HTERT RPE-1 (cell line): ENCODE data around the gene KMT2B.
"Not testable (repeated sequence)": the region's sequence is repeated elsewhere in the genome, so short reads cannot be mapped to it uniquely, and the experiment has no call there.

Source experiments
- in situ Hi-C: fragments of 300-500 bp; cut with MboI; formaldehyde crosslinking; loops from 4 replicates; pipeline ENCODE4 v1.14.3; 2020; ENCODE audit warnings: low sequenced_read_pairs

Gene KMT2B, protein sequence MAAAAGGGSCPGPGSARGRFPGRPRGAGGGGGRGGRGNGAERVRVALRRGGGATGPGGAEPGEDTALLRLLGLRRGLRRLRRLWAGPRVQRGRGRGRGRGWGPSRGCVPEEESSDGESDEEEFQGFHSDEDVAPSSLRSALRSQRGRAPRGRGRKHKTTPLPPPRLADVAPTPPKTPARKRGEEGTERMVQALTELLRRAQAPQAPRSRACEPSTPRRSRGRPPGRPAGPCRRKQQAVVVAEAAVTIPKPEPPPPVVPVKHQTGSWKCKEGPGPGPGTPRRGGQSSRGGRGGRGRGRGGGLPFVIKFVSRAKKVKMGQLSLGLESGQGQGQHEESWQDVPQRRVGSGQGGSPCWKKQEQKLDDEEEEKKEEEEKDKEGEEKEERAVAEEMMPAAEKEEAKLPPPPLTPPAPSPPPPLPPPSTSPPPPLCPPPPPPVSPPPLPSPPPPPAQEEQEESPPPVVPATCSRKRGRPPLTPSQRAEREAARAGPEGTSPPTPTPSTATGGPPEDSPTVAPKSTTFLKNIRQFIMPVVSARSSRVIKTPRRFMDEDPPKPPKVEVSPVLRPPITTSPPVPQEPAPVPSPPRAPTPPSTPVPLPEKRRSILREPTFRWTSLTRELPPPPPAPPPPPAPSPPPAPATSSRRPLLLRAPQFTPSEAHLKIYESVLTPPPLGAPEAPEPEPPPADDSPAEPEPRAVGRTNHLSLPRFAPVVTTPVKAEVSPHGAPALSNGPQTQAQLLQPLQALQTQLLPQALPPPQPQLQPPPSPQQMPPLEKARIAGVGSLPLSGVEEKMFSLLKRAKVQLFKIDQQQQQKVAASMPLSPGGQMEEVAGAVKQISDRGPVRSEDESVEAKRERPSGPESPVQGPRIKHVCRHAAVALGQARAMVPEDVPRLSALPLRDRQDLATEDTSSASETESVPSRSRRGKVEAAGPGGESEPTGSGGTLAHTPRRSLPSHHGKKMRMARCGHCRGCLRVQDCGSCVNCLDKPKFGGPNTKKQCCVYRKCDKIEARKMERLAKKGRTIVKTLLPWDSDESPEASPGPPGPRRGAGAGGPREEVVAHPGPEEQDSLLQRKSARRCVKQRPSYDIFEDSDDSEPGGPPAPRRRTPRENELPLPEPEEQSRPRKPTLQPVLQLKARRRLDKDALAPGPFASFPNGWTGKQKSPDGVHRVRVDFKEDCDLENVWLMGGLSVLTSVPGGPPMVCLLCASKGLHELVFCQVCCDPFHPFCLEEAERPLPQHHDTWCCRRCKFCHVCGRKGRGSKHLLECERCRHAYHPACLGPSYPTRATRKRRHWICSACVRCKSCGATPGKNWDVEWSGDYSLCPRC (N-terminal part only)

DNA sequence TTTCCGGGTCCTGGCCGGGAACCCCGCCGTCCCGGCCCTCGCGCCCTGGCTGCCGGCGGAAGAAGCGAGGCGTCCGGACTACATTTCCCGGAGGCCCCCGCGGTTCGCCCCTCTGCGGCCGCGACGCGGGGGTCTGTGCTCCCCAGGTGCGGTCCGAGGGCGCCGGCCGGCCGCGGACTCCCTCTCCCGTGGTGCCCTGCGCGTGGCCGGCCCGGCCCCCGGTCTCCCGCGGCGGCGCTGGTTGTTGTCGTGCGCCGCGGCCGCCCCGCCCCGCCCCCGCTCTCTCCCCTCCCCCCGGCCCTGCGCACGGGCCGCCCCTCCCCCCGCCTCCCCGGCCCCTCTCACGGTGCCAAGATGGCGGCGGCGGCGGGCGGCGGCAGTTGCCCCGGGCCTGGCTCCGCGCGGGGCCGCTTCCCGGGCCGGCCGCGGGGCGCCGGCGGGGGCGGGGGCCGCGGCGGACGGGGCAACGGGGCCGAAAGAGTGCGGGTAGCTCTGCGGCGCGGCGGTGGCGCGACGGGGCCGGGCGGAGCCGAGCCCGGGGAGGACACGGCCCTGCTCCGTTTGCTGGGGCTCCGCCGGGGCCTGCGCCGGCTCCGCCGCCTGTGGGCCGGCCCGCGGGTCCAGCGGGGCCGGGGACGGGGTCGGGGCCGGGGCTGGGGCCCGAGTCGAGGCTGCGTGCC lies at the start of gene KMT2B:
KMT2B (plus strand) TSS at position 339 of the 680 bp plus-strand sequence; CDS start at position 355, 16 bp downstream.
- in situ Hi-C loops: no loop called here

DNA sequence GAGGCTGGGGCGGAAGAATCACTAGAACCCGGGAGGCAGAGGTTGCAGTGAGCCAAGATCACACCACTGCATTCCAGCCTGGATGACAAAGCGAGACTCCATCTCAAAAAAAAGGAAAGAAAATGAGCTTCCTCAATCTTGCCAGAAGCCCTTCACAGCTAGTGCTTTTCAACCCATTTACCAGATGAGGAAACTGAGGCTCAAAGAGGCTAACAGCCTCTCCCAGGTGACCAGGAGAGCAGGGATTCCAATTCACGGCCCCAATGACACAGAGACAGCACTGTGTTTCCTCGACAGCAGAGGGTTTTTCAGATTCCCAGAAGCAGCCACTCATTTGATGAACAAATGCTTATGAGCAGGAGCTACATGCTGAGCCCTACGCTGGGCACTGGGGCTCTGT lies 48.2 kb upstream of the KMT2B start:
- in situ Hi-C loops: no loop called here

DNA sequence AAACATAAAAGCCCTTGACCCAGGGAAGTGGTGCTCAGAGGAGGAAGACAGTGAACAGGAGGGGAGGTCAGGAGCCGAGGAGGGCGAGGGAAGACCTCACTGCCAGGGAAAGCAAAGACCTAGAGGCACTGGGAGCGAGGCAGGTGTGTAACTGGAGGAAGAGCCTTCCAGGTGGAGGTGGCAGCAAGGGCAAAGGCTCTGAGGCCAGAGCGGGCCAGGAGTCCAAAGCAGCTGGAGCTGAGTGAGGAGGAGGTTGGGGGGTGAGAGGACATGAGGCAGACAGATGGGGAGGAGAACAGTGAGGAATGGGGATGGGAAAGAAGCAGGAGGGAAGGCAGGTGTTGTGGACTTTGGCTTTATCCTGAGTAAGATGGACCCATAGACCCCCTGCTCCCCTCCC lies 47.8 kb upstream of the KMT2B start:
- in situ Hi-C loops: no loop called here

DNA sequence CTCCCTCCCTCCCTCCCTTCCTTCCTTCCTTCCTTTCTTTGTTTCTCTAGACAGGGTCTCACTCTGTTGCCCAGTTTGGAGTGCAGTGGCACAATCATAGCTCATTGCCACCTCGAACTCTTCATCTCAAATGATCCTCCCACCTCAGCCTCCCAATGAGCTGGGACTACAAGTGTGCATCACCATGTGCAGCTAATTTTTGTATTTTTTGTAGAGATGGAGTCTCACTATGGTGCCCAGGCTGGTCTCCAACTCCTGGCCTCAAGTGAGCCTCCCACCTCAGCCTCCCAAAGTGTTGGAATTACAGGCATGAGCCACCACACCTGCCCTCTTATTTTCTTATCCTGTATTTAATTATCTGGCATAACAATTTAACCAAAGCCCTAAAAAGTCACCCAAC lies 47.1 kb upstream of the KMT2B start:
- in situ Hi-C loops: no loop called here

DNA sequence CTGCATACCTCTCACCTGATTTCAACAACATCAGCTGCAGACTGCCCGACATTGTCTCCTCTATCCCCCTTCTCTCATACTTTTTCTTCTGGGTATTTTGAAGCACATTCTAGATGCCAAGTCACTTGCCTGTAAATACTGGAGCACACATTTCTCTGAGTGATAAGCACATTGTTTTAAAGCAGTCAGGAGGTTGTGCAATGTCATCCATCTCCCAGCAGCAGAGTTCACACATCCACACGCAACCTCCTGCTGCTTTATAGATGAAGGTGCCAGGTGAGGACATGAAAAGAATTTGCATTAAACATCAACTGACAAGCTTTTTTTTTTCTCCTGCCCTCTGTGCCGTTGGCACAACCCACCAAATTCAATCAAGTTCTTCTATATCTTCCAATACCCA lies 46.0 kb upstream of the KMT2B start:
- in situ Hi-C loops: no loop called here

DNA sequence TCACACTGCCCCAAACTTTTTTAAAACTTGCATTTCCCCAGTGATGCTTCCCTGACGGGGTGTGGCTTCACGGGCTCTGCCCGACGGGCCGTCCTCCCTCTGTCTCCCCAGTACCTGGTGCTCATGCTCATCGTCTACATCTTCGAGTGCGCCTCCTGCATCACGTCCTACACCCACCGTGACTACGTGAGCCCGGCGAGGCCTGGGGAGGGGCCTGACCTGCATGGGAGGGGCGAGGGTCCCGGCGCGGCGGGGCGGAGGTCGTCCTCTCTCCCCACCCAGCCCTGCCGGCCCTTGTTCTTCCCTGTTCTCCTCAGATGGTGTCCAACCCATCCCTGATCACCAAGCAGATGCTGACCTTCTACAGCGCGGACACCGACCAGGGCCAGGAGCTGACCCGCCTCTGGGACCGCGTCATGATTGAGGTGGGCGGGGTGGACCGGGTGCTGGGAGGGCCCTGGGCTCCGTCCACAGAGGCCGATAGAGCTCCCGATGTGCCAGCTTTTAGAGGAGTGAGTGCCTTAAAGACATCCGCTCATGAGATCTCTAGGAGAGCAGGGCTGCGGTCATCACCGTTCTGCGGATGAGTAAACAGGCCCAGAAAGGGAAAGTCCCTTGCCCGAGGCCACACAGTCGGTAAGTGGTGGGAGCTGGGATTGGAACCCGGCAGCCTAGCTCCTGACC lies 44.5 kb upstream of the KMT2B start:
- in situ Hi-C loops: no loop called here

DNA sequence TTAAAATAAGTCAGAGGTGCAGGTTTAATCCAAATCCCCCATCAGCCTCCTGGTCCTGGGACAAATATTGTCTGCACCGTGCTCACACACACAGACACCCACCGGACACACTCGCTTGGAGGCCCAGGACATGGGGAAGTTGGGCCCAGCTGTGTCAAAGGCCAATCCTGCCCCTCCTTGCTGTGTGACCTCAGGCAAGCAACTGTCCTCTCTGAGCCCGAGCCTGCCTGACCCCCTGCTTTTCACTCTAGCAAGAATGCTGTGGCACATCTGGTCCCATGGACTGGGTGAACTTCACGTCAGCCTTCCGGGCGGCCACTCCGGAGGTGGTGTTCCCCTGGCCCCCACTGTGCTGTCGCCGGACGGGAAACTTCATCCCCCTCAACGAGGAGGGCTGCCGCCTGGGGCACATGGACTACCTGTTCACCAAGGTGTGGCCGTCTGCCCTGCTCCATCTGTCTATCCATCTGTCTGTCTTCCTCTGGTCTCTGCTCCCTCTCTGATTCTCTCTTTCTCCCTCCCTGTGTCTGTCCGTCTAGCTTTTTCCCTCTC lies 42.1 kb upstream of the KMT2B start:
- in situ Hi-C loops: no loop called here

DNA sequence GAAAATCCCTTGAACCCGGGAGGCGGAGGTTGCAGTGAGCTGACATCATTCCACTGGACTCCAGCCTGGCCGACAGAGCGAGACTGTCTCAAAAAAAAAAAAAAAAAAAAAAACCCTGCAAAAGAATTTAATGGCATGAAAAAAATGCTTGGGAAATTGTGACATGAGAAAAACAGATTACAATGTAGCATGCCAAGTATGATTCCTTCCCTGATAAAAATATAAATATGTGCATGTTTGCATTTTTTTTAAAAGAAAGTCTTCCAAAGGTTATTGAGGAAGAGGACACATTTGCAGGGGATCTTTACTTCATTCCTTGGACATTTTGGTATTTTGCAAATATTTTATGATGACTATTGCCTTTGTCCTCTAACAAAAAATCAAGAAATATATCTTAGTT lies 28.0 kb upstream of the KMT2B start:
- in situ Hi-C loops: no loop called here

DNA sequence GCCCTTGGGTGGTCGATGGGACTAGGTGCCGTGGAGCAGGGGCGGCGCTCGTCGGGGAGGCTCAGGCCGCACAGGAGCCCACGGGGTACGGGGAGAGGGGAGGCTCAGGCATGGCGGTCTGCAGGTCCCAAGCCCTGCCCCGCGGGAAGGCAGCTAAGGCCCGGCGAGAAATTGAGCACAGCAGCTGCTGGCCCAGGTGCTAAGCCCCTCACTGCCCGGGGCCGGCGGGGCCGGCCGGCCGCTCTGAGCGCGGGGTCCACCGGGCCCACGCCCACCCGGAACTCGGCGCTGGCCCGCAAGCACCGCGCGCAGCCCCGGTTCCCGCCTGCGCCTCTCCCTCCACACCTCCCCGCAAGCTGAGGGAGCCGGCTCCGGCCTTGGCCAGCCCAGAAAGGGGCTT lies 26.7 kb upstream of the KMT2B start:
- in situ Hi-C loops: not testable (repeated sequence)

DNA sequence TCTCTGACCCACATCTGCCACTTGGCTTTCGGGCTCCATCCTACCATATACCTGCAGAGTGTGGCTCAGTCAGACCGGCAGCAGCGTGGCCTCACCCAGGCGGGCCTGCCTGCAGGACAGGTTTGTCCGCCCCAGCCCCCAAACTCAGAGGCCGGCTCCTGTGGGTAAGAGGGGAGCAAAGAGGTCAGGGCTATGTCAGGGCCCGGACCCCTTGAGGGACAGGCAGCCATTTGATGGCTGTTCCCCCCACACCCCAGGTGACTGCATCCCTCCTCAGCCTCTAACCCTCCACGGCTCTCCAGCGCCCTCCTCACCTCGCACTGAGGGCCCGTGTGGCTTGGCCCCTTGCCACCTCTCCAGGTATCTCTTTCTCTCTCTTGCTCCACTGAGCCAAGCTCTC lies 25.8 kb upstream of the KMT2B start:
- in situ Hi-C loops: no loop called here

DNA sequence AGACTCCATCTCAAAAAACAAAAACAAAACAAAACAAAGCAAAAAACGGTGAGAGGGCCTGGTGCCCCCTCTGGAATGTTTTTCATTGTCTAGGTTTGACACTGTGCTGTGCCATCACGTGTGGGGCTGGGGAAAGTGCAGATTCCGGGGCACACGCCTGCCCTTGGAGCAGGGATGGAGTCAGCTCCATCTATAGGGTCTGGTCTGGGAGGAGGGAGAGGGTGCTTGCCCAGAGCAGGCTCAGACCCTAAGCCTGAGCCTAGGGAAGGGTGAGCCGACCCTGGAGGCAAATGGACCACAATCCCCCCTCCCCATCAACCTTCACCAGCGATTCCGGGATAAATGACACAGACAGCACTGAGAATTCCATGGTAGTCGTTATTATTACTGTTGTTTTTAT lies 24.4 kb upstream of the KMT2B start:
- in situ Hi-C loops: no loop called here

DNA sequence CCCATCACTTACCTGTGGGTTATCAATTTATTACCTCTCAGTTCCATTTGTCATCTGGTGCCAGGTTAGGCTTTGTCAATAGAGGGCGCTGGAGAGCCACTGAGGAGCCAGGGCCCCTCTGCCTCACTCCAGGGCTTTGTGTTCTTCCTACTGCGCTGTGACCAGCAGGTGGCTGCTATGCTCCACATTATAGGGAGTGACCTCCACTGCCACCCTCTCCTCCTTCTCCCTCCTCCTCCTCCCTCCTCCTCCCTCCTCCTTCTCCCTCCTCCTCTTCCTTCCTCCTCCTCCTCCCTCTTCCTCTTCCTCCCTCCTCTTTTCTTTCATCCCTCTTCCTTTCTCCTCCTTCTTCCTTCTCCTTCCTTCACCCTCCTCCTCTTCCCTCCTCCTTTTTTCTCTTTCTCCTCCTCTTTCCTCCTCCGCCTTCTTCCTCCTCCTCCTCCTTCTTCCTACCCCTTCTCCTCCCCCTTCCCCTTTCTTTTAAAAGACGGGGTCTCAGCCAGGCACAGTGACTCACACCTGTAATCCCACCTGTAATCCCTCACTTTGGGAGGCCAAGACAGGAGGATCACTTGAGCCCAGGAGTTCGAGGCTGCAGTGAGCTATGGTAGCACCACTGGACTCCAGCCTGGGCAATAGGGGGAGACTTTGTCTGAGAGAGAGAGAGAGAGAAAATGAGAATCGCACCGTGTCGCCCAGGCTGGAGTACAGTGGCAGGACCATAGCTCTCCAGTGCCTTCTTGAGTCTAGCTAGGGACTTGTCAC lies 23.8 kb upstream of the KMT2B start:
- in situ Hi-C loops: no loop called here

DNA sequence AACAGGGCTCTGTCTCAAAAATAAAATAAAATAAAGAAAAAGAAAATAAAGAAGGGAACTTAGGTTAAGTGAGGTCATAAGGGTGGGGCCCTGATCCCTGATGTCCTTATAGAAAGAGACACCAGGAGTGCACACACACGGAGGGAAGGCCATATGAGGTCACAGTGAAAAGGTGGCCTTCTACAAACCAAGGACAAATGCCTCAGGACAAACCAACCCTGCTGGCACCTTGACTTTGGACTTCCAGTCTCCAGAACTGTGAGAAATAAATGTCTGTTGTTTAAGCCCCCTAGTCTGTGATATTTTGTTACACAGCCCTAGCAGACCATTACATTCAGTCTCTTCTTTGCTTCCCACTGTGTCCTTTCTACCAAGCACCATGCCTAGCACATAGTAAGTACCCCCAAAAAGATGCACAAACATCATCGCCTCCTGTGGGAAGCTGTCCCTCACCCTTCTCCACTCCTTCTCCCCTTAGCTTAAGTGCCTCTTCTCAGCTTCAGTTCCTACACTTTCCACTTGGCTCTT lies 21.8 kb upstream of the KMT2B start:
- in situ Hi-C loops: no loop called here

DNA sequence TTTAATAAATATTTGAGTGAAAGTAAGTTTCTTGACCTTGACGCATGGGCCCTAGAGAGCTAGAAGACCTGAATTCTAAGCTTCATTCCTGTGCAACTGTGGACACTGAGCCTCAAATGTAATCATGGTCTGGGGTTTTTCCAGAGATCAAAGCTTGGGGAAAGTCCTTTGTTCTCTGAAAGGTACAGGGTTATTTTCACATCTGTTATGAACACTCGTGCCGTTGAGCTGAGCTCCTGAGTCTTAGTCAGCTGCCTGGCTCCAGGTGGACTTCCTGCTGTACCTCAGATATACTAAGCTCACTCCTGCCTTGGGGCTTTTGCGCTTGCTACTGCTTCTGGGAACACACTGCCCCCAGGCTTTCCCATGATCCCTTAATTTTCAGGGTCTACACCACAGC lies 21.0 kb upstream of the KMT2B start:
- in situ Hi-C loops: no loop called here

DNA sequence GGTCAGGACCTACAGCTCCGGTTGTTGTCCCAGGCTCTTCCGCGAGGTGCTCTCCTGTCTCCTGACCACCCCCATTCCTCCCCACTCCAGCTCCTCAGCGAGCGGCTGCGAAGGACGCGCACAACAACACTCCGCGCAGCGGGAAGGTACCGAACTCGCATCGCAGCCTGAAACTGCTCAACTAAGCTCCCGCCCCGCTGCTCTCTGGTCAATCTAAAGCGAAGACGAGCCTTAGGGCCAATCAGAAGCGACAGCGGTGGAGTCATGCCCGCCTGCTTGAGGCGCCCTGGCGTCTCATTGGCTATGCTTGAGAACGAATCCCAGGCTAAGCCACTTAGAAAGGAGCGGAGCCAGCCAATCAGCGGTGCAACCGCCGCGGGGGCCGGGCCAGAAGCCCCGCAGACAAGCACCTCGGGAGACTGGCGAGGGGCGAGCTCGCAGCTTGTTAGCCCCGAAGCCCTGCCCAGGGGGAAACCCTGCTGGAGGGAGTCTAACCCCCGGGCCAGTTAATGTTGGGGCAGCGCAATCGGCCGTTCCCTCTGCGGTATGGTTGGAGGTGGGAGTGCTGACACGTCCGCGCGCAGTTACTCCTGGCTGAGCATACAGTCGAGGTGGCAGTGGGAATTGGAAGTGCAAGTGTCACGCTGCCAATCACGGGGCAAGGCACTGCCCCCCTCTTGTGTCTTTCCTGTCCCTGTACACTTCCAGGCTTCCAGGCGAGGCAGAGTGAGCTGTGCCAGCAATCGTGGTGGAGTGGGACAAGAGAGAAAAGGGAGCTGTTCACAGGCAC lies 15.4 kb upstream of the KMT2B start:
- in situ Hi-C loops: no loop called here

DNA sequence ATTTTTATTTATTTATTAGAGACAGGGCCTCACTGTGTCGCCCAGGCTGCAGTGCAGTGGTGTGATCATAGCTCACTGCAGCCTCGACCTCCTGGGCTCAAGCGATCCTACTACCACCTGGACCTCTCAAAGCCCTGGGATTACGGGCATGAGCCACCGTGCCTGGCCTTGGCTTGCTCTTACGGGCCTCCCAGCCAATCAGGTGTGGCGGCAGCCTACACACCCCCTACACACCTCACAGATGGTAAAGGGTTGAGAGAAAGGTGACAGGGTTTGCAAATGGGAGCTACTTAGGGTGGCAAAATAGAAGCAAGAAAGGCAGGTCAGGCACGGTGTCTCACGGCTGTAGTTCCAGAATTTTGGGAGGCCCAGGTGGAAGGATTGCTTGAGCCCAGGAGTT lies 14.5 kb upstream of the KMT2B start:
- in situ Hi-C loops: no loop called here

DNA sequence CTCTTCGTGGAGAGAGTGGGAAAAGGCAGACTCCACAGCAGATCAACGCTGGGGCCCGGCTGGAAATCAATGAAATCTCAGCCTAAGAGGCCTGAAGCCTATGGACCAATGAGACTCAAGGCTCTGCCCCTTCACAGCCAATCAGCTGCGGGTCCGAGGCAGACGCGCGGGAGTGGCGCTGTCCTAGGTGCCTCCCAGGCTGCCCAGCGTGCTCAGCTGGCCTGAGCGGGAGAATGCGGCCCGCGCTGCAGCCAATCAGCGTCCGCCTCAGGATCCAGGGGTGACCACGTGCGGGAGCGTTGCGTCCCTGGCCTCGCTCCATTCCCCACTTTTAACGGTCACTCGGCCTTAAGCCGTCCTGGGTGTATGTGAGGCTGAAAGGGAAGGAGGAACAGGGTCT lies 13.6 kb upstream of the KMT2B start, which contains the start of gene ZBTB32:
ZBTB32 (plus strand) TSS at position 341 of the 400 bp plus-strand sequence. CDS start 10,069 bp downstream, outside the sequence.
- in situ Hi-C loops: no loop called here

DNA sequence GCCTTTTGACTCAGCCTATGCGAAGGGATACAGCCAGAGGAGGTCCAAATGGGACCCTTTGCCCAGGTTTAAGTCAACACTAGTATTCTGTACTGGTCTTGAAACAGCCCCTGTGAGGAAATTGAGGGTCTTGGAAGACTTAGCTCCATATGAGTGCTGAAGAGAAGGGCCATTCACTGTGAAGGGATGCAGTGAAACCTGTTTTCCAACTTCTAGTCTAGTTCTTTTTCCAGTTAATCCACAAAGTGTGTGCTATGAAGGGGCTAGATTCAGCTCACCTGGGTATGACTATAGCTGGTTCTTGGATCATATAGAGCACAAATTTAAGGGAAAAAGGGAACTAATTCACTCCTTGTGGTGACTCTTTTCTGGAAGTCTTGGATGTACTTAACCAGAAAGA lies 9.4 kb upstream of the KMT2B start:
- in situ Hi-C loops: no loop called here
